ENCODE results near the gene ZG16B.

DNA sequence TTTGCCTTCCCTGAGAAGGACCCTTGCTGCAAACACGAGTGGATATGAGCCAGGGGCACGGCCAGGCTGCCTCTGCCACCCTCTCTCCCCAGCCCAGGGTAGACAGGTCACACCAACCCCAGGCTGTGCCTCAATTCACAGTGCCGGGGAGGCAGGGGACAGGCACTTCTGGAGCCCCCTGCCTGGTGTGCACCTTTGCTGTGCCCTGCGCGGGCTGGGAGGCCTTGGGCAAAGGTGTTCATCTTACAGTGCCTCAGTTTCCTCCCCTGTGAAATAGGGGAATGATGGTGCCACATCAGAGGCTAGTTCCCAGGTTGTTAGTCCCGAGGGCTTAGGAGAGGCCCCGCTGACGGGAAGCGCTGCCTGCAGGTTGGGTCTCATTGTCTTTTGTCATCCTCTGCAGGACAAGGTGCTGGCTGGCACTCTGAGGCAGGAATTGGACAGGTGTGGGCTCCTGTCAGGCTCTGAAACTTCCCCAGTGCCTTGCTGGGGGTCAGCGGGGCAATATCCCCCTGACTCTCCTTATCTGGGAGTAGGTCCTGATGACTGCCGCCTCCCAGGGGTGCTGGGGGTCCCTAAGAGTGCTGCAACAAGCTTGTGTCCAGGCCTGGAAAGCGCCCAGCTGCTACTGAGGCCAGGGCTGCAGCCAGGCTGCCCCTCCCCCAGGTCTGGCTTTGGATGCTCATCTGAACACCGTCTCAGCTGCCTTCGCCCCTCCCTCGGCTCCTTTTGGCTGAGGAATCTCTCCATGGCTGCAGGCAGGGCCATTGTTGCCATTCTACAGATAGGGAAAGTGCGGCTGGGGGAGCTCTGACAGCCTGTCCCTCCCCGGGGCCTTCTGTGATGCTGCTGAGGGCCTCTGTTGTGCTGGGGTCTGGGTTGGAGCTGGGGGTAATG is 9.9 kb upstream of the ZG16B start:
- TF ChIP-seq, protein P1, sequence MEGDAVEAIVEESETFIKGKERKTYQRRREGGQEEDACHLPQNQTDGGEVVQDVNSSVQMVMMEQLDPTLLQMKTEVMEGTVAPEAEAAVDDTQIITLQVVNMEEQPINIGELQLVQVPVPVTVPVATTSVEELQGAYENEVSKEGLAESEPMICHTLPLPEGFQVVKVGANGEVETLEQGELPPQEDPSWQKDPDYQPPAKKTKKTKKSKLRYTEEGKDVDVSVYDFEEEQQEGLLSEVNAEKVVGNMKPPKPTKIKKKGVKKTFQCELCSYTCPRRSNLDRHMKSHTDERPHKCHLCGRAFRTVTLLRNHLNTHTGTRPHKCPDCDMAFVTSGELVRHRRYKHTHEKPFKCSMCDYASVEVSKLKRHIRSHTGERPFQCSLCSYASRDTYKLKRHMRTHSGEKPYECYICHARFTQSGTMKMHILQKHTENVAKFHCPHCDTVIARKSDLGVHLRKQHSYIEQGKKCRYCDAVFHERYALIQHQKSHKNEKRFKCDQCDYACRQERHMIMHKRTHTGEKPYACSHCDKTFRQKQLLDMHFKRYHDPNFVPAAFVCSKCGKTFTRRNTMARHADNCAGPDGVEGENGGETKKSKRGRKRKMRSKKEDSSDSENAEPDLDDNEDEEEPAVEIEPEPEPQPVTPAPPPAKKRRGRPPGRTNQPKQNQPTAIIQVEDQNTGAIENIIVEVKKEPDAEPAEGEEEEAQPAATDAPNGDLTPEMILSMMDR (IDR thresholded peaks at IDR 0.05), result no peak
- TF ChIP-seq POLR2A (IDR thresholded peaks at IDR 0.05), result no peak
- no peak for TF ChIP-seq EP300 (IDR thresholded peaks at IDR 0.05)
- TF ChIP-seq POLR2AphosphoS5 (IDR thresholded peaks at IDR 0.05), result no peak

All from upper lobe of left lung (tissue), 4 donors.